Kidney capillary endothelial cell (primary cell): Measurements from ENCODE around the gene DNAI7.

Experiments used
- DNase-seq: peaks from one replicate; pipeline ENCODE4 v3.0.0-alpha.2; 2018; ENCODE audit warnings: low spot score

The DNAI7 gene, protein sequence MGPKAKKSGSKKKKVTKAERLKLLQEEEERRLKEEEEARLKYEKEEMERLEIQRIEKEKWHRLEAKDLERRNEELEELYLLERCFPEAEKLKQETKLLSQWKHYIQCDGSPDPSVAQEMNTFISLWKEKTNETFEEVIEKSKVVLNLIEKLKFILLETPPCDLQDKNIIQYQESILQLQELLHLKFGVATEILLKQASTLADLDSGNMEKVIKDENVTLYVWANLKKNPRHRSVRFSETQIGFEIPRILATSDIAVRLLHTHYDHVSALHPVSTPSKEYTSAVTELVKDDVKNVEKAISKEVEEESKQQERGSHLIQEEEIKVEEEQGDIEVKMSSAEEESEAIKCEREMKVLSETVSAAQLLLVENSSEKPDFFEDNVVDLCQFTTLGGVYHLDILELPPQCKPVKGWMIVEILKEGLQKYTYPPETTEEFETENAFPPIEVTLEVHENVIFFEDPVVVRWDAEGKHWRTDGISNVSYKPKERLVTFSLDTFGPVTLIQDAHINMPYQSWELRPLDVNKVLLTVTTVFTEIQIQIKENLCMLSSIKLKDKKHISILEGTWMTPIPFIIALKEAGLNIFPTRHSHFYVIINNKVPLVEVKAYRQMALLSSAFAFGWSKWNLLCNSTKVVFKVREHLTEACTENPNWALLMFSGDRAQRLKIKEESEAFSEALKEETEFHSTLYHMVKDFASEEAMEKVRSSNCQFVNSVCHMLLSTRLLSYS

DNA sequence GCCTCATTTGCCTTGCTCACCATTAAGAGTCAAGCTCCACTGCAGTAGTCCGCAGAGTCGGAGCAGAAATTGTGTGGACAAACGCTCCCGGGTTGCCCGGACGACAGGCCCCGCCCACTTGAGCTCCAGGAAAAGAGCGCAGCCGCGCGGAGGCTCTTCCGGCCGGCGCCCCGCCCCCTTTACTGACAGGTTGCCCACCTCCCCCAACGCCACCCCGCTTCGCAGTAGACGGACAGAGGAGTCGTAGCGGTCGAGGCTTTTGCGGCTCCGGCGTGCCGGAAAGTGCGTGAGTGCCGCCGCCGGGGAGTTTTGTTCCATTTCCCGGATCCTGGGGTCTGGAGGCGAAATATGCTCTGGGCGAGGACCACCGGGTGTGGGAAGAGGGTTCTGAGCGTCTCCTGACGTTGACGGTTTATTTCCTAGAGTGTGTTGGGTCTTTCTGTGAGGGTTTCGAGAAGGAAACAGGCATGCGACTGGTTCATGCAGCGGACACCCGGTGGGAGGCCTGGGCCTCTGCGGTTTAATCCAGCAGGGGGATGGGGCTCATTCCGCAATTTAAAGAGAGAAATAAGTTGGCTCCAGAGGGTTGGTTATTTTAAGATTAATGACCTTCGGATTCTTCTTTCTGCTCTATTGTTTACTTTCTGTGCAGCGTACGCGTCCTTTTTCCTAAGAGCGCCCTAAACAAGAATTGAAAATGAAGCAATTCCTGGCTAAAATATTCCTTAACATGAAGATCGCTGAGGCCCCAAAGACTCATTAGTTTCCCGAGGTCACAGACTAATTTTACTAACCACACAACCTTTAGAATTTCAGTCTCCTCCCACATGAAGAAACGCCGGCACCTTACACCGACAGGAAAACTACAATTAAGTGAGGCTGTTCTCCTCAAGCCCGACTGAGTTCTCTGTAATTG is at the start of gene DNAI7, which contains the start of gene ETFRF1:
Gene DNAI7, minus strand, starts transcription at position 105 of the 916 bp plus-strand sequence. Its CDS starts 82 bp downstream, at position 23.
Gene ETFRF1, plus strand, starts transcription at position 182 of the 916 bp plus-strand sequence. CDS start 8,720 bp downstream, outside the sequence.
- peak; percentile 92 for DNase-seq

DNA sequence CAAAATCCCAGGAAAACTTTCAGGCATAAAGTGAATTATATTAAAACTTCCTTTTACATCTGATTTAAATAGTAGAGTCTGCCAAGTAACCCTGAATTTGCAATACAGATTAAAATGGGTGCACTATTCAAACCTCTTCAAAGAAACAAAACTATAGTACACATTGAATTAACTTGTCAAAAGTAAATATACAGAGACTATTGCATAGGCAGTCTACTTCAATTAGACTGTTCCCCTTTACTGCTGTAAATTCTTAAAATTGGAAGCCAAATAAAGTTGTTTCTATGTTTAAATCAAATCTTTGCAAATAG is 48.7 kb upstream of the DNAI7 start:
- DNase-seq: no peak

DNA sequence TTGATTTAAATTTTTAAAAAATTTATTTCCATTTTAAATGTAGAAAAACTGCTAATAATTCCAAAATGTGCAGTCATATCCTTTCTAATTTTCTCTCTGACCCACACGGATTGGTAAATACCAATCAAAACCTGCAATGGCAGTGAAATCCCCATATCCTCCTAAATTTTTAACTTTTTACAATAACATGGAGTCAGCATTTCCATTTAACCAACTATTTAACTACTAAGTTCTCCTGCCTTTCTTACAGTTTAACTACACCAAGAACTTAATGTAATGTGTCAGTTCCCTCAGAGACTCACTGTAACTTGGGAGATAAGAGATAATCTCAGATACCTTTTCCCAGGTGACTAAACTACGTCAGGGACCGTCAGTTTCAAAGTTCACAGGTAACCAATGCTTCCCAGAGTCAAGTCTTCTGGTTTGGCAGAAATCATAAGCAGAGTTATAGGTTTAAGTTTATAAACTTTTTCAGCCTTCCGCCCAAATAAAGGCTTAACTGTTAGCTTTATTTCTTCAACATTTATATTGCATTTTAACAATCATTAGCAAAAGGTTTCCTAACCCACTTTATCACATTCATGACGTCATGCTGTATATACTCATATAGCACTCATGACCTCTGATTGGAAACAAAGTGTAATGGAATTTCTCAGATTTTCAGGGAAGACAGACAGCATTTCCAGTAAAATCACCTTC is 48.2 kb upstream of the DNAI7 start:
- no peak for DNase-seq

DNA sequence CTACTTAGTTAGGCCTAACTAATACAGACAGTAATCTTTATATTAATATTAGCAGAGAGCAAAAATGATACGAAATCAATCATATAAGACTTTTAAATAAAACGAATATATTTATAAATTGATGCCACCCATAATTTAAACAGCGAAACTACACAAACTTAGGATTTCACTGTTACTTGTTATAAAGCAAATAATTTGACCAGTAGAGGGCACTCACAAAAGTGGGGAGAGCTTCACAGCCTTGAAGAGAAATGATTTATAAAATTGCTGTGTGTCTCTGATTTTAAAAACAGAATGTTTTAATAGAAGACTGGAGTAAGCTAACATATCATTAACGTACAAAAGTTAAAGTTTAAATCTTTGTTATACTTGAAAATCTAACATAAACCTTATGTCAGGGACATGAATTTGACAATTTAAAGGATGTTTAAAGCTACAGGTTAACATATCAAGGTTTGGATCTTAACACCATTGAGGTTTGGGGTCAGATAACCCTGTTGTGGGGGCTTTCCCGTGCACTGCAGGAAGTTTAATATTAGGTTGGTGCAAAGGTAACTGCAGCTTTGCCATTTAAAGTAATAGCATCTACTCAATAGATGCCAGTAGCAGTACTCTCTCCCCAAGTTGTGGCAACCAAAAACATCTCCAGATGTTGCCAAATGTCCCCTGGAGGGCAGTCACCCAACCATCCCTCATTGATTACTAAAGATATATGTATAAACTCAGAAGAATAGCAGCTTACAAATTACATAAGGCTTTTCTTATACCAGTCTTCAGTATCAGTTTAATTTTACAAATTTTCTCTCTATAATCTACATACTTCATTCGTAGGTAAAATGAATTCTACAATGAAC is 46.4 kb upstream of the DNAI7 start:
- peak; percentile 38 for DNase-seq

DNA sequence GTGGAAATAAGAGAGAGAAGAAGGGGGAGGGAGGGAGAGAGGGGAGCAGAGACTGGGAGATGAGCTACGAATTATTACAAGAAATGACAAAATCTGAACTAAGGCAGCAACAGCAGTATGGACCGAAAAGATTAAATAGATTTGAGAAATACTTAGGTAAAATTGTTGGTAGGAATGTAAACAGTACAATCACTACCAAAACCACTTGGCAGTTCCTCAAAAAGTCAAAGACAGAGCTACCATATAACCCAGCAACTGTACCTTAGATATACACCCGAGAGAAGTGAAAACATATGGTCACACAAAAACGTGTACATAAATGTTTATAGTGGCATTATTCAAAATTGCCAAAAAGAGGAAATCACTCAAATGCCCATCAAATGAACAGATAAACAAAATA is 41.7 kb upstream of the DNAI7 start:
- DNase-seq: no peak

DNA sequence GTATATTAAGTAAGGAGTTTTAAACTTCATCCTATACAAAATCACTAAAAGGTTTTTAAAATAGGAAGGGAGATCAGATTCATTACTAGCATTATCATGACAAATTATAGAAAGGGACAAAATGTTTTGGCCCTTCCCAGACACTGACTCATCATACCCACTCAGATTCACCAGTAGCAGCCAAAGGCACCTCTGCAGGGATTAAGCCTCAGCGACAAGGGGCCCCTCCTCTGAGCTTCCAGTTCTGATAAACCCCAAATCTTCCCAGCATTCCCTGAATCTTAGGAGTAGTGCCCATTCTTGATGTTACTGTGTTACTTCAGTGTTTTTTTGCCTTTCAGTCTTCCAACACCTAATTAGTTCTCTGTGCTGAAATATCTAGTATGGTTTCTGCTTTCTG is 41.2 kb upstream of the DNAI7 start:
- no peak for DNase-seq

DNA sequence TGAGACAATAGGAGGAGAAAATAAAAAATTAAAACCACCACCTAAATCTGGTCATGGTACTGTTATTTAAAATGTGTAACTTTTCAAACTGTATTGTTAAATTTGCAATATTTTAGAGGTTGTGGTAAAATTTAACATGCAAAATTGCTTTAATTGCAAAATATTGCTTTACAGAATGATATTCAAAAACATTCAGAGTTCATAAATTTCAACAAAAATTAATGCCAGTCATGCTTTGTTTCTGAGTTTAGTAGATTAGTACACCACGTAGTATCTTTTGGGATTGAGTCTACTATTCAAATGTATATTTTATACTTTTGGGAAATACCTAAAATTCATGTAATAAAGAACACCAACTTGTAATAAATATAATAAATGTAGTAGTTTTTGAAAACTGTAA is 18.4 kb upstream of the DNAI7 start:
- DNase-seq: no peak

DNA sequence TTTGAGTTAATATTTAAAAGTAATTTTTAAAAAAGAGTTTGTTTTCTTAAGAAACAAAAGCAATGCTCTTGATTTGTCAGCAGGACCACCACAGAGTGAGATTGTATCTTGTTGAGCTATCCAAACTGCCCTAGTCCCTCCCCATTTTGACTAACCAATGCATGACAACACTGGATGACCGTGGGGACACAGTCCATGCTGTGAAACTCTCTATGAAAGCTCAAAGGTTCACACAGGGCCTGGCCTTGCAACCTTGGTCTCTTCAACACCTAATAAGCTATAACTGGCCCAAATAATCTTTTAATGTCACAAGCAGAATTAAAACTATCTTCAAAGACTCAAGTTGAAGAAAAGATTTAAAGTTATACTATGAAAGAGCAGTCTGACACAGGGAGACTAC is 13.6 kb upstream of the DNAI7 start:
- no peak for DNase-seq

DNA sequence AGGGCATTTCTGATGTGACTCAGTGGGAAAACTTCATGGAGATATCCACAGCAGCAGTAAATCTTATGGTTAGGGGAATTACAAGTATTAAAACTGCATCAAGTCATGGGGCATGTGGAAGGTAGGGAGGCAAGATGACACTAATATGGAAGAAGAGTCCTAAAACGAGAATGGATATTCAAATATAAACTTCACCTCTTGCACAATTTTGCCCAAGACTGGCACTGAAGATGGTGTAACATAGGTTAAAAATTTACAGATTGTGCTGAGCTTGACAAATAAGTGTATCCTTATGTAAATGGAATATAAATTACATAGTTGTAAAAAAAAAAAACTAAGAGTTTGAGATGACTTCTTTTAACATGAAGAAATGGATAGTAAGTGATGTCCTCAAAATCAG is 12.9 kb upstream of the DNAI7 start:
- no peak for DNase-seq

DNA sequence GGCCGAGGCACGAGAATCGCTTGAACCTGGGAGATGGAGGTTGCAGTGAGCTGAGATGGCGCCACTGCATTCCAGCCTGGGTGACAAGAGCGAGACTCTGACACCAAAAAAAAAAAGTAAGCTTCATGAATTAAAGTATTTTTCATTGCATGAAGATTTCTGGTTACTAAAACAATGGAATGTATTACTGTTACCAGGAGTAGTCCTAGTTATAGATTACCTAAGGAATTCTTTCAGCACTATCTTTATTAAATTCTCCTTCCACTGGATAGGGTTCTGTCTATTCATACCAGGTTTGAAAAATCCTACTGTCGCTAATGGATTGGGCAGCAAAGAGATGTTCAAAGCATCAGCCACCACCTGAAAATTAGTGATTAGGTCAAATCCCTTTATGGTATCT is 12.5 kb upstream of the DNAI7 start:
- no peak for DNase-seq

DNA sequence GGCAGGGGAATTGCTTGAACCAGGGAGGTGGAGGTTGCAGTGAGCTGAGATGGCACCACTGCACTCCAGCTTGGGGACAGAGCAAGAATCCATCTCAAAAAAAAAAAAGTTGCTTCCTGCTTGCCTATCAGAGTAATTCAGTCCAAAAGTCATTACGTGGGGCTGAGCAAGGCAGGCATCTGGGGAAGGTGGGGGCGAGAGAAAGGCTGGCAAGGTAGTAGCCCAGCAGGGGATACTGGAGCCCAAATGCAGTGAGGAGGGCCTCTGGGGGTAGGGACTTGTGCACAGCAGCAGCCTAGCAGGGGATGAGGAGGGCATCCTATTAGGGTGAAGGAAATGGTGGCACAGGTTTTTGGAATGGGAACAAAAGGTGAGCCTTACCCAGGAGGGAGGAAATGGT is 7.2 kb upstream of the DNAI7 start:
- DNase-seq: no peak

DNA sequence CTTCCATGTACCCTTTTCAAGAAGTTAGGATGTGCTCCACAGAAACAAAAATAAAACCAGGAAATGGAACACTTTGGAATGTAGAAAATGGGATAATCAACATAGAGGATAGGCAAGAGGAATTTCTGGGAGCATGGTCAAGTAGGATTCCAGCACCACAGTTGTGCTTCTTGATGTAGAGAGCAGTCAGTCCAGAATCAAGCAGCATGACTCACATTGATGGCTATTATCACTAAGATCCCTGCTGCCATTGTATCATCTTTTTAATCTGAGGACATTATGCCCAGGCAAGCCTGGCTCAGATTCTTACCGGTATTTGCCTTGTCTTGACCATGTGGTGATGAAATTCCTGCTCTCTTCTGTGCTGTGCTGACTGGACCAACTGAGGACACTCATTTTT is 5.7 kb upstream of the DNAI7 start:
- DNase-seq: no peak

DNA sequence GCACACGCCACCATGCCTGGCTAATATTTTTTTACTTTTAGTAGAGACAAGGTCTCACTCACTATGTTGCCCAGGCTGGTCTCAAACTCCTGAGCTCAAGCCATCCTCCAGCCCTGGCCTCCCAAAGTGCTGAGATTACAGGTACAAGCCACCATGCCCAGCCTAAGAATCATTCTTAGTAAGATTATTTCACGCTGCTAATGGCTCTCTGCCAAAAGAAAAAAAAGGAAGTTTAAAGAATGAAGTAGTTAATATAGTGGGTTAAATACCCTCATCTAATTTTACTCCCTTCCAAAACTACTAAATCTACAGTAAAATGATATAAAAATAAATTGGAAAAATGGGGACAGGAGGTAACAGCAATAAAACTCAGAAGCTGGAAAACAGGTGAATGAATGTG is 2.6 kb upstream of the DNAI7 start:
- no peak for DNase-seq

DNA sequence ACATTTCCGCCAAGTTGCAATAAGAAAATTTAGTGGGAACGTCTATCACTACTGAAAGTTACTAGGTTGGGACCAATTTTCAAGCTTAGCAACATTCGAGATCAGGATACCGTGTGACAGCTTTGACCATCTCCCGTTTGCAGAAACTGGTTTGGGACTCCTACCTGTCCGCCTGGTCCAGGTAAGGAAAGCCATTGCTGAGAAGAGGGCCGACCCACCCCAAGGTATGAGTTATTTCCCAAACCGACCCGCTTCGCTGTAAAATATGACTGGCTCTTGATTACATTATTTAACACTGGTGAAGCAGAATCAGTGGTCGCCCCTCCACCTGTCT is 271 bp downstream of the DNAI7 start:
- no peak for DNase-seq

DNA sequence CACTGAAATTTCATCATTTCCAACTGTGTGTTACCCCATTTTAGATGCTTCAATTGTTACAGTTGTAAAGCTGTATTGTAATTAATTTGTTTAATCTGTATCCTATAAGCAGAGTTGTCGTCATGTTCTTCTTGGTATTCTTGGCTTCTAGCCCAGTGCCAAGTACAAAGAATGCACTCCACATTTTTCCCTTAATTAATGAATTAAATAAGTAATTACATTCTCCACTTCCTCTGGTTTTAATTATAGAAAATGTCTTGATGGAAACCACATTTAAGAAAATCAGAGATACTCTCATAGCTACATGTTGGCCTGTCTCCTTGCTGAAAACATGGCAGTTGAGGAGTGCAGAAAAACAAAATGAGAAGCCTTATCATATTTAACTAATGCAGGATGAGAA is 746 bp downstream of the DNAI7 start:
- DNase-seq: no peak

DNA sequence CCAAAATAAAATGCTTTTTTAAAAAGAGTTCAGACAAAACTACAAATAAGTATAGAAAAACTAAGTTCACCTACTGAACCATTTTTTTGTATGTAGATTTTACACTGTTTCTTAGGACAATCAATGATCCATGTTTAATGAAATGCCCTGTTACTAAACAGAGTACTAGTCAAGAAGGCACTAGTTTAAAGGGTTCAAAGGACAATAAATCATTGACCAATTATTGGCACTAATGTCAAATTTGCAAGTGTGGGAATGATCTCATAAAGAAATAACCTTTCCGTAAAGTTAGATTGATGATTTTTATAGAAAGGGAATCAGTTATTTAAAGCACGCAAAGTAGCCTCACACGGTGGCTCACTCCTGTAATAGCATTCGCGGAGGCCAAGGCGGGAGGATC is 4.2 kb downstream of the DNAI7 start:
- DNase-seq: no peak

DNA sequence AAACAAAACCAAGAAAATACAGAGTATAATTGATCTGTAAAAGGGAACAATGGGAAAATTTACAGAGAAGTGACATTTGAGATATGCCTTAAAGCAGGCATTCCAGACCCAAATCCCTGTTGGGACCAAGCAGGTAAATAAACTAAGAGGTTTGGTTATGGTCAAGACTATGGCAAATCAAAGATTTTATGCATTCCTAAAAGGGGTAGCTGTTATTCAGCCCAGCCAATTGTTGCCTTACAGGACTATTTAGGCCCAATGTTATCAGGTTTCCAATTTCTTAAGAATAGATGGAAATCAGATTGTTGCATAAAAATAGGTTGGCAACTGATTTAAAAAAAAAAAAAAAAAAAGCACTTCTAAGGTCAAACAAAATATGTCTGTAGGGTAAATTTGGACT is 5.3 kb downstream of the DNAI7 start:
- DNase-seq: no peak

DNA sequence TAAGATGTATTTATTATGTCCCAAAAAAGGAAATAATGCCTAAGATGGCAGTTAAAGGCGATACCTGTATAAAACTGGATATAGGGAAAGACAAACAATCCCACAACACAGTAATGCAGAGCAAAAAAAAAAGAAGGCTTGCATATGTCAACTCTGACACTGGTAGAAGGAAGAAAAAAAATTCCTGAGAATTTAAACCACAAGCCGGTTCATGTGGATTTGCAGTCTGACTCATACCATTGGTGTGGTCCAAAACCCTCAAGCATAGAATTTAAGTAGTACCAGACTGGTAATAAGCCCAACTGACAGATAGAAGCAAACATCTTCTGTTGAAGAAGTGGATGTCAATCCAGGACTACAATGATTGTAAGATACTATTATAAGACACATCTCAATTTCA is 7.2 kb downstream of the DNAI7 start:
- no peak for DNase-seq

DNA sequence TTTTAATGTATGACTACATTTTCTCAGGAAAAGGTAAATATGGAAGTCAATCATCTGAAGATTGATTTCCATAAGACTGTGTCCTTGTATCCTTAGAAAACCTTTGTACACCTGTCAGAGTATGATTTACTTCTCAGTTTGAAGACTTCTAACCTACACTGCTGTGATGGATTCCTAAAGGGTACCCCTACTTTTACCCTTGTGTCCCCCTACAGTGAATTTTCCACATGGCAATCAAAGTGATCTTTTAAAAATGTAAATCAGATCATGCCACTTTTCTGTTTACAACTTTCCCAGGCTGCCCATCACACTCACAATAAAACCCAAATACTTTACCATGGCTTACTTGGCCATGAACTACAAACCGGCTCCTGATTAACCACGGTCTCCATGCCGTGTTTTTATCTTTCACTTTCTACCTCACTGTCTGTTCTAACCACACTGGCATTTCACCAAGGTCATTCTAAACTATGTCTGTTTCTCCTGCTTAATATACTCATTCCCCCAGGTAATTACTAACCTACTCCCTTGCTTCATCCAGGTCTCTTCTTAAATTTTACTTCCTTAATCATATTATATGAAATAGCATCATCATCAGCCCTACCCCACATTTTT is 8.1 kb downstream of the DNAI7 start:
- DNase-seq: no peak

DNA sequence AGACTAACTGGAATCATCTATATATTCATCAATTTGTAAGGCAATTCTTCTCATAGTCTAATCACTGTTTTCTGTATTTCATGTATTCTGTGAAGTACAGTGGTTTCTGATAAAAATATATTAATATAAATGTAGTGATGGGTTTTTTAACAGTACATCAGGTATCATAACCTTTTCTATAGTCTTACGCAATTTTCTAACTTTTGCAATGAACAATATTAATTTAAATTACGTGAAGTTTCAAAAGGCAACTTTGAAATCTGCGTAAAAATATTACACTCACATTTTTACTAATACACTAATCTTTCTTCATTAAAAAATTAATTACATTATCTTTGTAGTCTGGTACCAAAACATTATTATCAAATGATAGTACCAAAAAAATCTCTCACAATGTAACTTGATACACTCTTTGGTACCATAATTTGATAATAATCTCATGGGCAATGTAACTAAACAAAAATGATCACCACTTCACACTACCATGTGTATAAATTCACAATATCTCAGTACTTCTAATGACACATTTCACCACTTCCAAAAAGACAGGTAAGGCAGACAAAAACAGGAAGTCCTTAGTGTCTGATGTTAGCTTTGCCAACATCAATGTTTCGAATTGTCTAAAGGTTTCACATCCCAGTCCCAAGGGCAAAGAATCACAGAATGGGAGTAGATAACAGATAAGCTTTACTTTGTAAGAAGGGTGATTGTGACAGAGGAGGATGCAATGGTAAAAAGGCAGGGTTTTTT is 8.7 kb downstream of the DNAI7 start:
- DNase-seq: no peak
